ENCODE results near the gene FARS2.

- TF ChIP-seq POLR2A (IDR thresholded peaks at IDR 0.05; ENCODE audit: low read length) (no peak), GATA1 (IDR thresholded peaks at IDR 0.05; ENCODE audit: low read depth, low read length) (no peak)
Measured at GRCh38 chr6:5731435-5731834, 470.1 kb downstream of the FARS2 start.
